NCI-H1694 (cell line): ENCODE data around the gene ADCY4.

Source experiments
- DNase-seq: peaks from one replicate; lab custom pipeline; 2025; lab: John Stamatoyannopoulos, UW

Gene ADCY4

GRCh38 chr14:24272467-24272866, 62.4 kb downstream of the ADCY4 start:
- DNase-seq: no peak

- DNase-seq: no peak
Measured at GRCh38 chr14:24271834-24272263, 63.0 kb downstream of the ADCY4 start.

- DNase-seq: peak; percentile 87
Measured at GRCh38 chr14:24271134-24271833, 63.6 kb downstream of the ADCY4 start, which contains the start of gene RABGGTA. Gene RABGGTA (minus strand): TSS chr14:24271597. CDS start chr14:24271115, 482 bp downstream.

- DNase-seq: no peak
Measured at GRCh38 chr14:24270537-24271133, 64.2 kb downstream of the ADCY4 start.

GRCh38 chr14:24269910-24270536, 64.8 kb downstream of the ADCY4 start:
- DNase-seq: no peak

- DNase-seq: no peak
Measured at GRCh38 chr14:24269368-24269767, 65.5 kb downstream of the ADCY4 start.
